ENCODE measurements around the gene EGFL7. TPM values are rescaled to one million over a fixed set of nuclear protein-coding genes. Genes with fewer than 3 reads are reported as not detected.

The EGFL7 gene
- total RNA-seq, 1 donor from 2014 or later, result 1.0 TPM

DNA sequence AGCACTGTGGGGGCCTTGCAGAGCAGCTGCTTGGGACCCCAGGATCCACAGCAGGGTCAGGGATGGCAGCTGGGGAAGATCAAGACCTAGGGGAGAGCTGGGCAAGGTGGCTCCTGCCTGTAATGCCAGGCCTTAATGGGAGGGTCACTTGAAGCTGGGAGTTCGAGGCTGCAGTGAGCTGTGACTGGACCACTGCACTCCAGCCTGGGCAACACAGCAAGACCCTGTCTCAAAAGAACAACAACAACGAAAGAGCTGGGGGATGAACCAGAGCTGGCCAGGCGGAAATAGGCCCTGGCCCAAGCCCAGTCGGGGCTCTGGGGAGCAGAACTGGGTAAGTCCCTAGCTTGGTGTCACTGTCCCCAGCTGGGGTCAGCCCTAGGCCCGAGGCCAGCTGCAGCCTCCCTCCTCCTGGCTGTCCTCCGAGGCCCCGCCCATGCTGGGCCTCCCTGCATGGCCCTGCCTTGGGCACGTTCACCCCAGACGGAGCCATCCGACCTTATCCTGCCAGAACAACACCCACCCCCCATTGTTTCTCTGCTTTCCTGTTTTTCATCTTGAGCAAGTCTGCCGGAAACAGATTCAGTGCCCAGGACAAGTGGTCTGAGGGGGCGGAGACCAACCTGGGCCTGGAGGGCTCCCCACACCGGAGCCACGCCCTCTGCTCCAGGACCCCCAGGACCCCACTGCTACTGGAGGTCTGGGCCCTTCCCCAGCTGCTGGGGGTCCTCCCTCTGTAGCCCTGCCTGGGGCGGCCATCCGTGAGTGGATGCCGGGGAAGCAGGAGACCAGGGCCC is 51.6 kb downstream of the EGFL7 start:
- intact Hi-C loops (cut with micrococcal nuclease), result no loop called here

DNA sequence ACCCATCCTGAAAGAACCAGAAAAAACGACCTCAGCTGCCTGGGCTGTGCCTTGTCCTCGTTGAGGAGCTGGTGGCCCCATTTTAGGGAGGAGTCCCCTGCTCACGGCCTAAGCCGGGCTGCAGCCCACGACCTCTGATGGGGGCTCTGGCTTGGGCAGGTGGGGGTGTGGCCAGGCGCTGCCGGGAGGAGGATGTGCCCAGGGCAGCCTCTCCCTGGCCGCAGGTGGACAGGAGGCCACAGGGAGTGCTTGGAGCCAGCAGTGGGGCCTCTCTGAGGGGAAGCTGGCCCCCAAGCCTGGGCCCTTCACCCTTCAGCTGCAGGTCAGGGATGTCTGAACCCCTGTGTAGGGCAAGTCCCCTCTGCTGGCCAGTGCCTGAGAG is 52.2 kb downstream of the EGFL7 start:
- intact Hi-C loops (cut with micrococcal nuclease), result no loop called here

DNA sequence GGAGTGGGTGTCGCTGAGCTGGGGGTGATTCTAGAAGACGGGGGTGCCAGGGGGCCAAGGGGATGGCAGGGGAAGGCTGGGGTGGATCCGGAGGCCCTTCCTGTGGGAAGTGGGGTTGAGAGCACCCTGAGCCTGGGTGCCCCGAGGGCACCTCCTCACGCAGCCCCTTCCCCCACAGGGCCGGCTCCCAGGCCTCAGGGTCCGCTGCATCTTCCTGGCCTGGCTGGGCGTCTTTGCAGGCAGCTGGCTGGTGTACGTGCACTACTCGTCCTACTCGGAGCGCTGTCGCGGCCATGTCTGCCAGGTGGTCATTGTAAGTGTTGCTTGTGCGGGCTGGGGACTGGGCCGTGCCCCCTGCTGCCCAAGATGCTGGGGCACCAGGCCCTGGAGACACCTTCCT is 54.7 kb downstream of the EGFL7 start:
- intact Hi-C loops (cut with micrococcal nuclease), result no loop called here

DNA sequence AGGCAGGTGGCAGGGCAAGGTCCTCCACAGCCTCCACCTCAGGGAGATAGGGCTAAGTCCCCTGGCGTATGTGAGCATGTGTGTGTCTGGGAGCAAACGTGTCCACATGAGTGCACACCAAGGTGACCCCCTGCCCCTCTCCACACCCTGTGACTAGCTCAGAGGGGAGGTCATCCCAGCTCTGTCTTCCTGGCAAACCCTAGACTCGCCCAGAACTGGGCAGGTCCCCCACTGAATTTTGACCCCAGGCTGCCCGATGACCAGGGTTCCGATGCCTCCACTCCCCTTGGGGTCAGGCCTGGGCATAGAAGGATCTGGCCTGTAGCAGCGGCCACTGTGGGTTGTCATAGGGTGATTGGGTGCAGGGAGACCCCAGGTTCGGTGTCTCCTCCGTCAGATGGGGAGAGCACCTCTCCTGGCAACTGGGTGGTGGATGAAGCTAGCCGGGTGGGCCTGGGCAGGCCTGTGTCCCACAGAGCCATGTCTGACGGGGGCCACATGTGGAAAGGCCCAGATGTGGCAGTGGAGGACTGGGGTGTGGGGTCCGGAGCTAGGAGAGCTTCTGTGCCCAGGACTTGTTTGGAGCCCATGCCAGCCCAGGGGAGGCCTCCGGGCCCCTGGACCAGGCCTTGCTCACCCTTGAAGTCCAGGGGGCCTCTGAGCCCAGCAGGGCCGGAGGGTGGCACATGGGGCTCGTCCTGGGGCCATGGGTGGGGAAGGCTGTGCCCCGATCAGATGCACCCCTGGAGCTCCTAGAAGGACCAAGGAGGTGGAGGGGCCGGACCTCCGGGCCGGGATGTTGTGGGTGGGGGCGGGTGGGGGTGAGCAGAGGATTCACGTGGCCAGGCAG is 55.9 kb downstream of the EGFL7 start:
- intact Hi-C loops (cut with micrococcal nuclease), result no loop called here

DNA sequence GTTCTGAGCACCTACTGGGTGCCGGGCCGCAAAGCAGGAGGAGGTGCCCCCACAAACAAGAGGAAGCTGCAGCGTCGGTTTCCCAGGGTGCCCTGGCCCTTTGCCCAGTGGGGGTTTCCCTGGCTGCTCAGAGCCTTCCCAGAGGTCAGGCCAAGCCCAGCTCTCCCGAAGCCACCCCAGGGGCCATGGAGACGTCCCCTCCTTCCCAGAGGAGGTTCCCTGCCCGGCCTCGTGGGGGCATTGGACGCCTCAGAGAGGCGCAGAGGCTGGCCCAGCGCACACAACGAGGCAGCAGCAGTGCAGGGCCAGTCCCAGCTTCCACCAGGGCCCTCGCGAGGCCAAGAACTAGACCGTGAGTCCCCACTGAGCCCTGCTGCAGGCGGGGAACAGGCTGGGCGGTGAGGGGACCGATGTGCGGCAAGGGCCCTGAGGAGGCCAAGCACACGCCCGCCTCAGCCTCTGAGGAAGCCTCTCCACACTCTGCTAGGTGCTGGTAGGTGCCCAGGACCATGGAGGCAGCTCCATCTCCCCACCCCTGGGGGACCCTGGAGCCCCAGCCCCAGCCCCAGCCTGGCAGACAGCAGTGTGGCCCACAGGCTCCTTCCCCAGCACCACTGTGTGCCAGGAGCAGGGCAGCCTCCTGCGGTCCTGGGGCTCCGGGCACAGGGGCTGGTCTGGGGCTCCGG is 56.6 kb downstream of the EGFL7 start:
- intact Hi-C loops (cut with micrococcal nuclease), result no loop called here

DNA sequence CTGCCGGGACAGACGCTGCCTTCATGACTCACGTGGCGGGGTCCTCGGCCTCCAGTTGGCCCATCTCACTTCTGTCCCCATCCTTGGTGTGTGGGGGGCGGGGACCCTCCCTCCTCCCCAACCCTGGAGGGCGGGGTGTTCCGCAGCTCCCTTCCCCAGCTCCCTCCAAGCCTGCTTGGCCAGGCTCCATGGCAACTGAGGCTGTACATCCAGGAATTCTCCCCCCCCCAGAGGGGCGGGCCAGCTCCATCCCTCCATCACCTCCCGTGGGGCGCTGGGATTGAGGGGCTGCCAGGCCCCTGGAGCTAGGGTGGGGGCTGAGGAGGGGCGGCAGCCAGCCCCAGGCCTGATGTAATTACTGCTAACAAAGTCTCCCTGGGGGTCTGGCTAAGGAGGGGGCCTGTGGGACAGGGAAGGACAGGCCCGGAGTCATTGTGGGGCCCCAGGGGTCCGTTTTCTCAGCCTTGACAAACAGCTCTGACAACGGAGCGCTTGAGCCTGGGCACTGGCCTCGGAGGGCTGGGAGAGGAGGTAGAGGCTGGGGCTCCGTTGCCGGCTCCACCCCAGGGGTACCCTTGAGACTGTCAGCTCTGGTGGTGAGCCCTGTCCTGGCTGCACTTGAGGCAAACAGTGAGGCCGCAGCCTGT is 57.7 kb downstream of the EGFL7 start:
- intact Hi-C loops (cut with micrococcal nuclease), result no loop called here

DNA sequence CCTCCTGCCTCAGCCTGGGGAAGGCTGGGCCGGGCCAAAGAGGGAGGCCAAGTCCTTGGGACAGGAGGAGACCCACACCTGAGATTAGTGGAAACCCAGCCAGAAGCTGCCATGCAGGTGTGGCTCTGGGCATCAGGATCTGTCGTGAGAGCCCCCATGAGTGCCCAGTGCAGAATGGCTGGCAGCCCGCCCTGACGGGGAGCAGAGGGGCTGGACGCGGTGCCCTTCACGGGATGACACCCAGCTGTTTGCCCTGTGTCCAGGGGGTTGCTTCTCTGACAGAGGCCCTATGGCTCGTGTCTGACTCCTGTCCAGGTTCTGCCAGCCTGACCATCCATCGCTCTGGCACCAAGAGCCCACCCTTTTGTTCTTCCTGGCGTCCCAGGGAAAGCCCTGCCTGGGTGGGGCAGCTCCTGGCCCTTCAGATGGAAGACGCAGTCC is 58.2 kb downstream of the EGFL7 start:
- intact Hi-C loops (cut with micrococcal nuclease), result no loop called here

DNA sequence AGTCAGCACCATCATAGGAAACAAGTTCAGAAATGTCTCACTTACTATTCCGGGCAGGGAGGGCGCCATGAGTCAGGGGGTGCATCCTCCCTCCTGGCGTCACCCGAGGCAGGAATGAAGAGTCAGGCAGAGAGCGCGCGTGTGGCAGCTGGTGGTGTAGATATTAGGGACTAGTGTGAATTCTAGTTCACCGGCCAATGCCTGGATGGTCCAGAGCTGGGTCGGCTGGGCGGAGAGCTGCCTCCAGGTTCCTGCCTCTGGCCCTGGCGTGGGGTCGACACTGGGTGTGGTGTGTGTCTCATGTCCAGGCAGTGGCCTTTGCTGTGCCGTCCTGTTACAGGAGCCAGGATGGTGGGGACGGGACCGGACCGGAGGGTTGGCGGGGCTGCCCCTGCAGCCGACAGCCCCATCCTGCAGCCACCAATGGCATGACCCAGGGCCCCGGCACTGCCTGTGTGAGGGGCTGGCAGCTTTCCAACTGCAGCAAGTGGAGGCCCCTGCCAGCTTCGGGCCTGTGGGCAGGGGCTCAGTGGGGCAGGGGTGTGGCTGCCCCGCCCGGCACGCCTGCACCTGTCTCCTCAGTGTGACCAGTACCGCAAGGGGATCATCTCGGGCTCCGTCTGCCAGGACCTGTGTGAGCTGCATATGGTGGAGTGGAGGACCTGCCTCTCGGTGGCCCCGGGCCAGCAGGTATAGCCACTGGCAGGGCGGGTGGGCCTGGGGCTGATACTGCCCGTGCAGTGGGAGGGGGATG is 58.8 kb downstream of the EGFL7 start:
- intact Hi-C loops (cut with micrococcal nuclease), result no loop called here

Other genes with a start within 250 kb of the EGFL7 start
- 23.2 and 23.8 TPM in 2 replicates for gene INPP5E, start 223.1 kb upstream of the EGFL7 start, total RNA-seq
- 89.4 and 92.9 TPM in 2 replicates for gene SEC16A, start 179.9 kb upstream of the EGFL7 start, total RNA-seq
- 80.8 and 84.4 TPM in 2 replicates for gene NOTCH1, start 116.9 kb upstream of the EGFL7 start, total RNA-seq
- 13.5 and 14.7 TPM in 2 replicates for gene AGPAT2, start 24.5 kb downstream of the EGFL7 start, total RNA-seq
- gene DIPK1B, start 49.7 kb downstream of the EGFL7 start, total RNA-seq, result 0.29 and 0.37 TPM in 2 replicates
- gene LCN10, start 80.0 kb downstream of the EGFL7 start, total RNA-seq, result 0.07 TPM in 1 of 2 replicates, not detected in the other
- not detected in 2 replicates for gene LCN6, start 85.6 kb downstream of the EGFL7 start, total RNA-seq
- gene LCN8, start 95.3 kb downstream of the EGFL7 start, total RNA-seq, result not detected in 2 replicates
- gene LCN15, start 101.6 kb downstream of the EGFL7 start, total RNA-seq, result not detected in 2 replicates
- 39.2 and 41.2 TPM in 2 replicates for gene TMEM141, start 128.4 kb downstream of the EGFL7 start, total RNA-seq
- gene CCDC183, start 133.4 kb downstream of the EGFL7 start, total RNA-seq, result 0.42 and 0.56 TPM in 2 replicates
- 106 and 107 TPM in 2 replicates for gene RABL6, start 145.0 kb downstream of the EGFL7 start, total RNA-seq
- gene AJM1, start 179.6 kb downstream of the EGFL7 start, total RNA-seq, result 8.1 and 8.8 TPM in 2 replicates
- gene PHPT1, start 186.5 kb downstream of the EGFL7 start, total RNA-seq, result 161 and 165 TPM in 2 replicates
- 21.5 and 26.0 TPM in 2 replicates for gene MAMDC4, start 189.4 kb downstream of the EGFL7 start, total RNA-seq
- 428 and 445 TPM in 2 replicates for gene EDF1, start 203.4 kb downstream of the EGFL7 start, total RNA-seq
- 80.6 and 85.0 TPM in 2 replicates for gene TRAF2, start 223.6 kb downstream of the EGFL7 start, total RNA-seq